ENCODE measurements around the gene SCN5A.

SCN5A gene

DNA sequence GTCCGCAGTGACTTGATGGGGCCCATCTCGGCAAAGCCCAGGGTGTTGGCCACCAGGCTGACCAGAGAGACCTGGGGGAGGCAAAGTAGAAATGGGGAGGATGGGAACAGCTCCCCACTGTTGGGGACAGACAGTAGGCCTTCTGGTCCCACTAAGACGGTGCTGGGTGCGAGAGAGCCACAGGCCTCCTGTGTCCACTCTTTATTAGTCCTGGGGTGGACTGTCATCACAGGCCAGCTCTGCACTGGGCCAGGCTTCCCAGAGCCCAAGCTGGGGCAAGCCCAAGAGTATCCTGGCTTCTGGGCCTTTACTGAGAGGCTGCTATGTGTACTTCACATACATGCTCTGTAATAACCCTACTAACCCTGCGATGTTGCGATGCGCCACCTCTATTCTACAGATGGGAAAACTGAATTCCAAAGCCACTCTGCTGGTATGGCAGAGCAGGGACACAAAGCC is 87.0 kb downstream of the SCN5A start:
- DNase-seq (ENCODE audit: low read depth, low spot score), result no peak

DNA sequence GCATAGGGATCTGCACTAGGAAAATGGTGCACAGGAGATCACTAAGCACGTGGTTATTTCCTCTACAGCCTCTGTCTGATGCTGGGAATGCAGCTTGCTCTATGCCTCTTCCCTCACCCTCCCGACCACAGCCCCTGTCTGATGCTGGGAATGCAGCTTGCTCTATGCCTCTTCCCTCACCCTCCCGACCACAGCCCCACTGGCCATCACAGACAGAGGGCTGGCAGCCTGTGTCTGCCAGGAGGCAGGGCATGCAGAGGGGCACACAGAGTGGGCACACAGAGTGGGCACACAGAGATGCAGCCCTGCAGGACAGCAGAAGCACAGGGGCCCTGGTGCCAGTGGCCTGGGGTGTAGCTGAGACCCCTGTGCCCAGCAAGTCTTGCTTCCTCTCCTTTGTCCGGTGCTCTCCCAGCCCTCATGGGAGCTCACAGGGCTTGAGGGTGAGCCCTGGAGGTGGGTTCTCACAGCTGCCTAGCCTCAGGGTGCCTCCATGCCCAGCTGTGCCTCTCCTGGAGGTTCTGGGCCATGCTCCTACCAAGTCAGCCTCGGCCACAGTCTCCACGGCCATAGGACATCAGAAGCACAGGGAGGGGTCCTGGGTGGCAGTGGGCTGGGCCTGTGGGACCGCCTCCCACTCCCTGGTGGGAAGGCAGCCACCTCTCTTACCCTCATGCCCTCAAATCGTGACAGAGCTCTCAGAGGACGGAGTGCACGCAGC is 87.6 kb downstream of the SCN5A start:
- DNase-seq (ENCODE audit: low read depth, low spot score), result no peak

DNA sequence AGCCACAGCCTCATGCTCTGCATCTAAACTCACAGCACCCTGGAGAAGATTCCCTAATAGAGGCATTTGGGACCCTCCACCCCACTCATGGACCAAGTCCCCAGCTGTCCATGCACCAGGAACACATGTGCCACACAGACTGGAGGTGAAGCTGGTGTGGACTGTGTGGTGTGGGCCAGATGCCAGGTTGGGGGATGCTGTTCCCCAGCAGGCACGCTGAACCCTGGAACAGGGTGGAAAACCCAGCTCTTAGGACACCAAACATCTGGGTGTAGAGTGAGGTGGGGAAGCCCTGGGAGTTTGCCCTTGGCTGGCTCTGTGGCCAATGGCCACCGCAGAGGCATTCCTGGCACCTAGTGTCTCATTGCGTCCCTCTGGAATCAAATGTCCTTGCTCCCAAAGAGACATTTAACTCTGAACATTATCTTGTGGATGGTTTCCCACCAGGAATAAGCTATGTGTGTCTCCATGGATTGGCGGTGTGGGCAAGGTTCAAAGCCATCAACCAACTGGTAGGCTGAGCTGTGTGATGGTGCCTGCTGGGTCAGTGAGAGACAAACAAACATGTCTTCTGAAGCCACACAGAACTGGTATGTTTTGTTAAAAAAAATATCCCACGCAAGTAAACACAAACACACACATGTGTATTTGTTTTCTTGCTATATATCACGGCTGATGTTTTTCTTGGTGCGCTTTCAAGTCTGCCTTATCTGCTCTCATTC is 88.3 kb downstream of the SCN5A start:
- no peak for DNase-seq (ENCODE audit: low read depth, low spot score)

DNA sequence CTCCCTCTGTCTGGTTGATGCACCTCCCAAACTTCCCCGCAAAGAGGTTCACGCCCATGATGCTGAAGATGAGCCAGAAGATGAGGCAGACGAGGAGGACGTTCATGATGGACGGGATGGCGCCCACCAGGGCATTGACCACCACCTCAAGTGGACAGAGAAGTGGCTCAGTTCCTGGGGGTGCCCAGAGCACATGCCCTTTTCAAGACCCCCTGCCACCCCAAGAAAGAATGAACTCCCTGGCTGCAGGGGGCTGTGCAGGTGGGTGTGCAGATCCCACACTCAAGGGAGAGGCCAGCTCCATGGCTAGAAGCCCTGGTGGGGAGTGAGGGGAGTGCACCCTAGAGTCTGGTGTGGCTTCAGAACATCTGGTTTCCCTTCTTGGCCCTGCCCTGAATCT is 89.2 kb downstream of the SCN5A start:
- DNase-seq (ENCODE audit: low read depth, low spot score), result no peak

DNA sequence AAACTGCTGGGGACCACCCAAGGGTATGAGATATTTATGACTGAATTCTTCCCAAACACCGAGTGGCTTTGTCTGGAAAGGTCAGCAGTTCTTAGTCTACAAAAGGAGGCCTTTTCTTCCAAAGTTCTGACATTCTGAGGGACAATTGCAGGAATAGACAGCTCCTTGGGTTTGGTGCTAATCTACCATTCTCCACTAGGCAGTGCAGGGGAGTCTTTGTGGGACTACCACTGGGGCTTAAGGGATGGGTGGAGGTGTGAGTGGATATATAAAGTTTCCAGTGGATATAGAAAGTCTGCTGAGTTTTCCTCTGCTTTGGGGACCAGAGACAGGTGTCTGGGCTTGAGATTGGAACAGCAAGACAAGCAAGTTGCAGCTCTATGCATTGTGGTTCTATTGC is 90.6 kb downstream of the SCN5A start:
- no peak for DNase-seq (ENCODE audit: low read depth, low spot score)

DNA sequence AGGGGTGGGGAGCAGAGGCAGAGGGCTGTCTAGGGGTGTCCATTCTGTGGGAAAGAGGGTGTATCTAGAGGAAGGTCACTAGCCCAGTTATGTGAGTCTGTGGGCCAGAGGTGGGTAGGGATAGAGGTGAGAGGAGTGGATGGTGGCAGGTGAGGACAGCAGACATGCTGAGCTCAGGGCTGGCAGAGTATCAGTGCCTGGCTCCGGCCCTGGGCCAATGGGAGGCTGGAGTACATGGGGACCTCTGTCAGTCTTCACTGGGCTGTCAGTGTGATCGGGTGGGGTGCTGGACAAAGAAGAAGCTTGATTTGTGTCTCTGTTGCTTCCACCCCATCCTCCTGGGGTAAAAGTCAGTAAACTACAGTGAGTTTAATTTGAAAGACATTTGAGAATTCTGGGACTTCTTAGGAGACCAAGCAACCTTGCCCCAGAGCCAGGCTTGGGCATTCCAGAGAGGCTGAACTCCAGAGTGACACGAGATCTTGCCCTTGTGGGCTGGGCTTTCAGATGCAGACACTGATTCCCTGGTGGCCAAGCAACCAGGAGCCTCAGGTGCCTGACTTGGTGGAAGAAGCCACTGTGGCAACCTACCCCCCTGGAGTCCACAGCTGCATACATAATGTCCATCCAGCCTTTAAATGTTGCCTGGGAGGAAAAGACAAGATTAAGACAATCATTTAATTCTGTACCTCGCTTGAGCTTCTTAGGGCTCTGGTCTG is 92.7 kb downstream of the SCN5A start:
- DNase-seq (ENCODE audit: low read depth, low spot score), result no peak

DNA sequence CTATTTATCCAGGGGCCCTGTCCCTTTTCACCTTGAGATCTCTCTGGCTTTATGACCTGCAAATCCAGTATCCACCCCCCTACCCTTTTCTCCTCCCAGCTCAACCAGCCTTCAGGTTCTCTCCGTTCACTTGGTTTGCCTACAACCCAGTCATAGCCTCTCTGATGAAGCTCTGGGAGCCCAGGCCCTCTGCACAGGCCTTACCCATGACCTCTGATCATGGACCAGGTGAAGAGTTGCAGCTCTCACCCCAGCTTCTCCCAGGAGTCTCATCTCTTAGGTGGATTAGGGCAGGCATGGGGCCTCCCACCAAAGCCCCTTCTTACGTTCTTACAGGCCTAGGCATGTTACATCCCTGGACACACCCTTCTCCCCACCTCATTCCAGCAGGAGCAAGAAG is 93.6 kb downstream of the SCN5A start:
- DNase-seq (ENCODE audit: low read depth, low spot score), result no peak

DNA sequence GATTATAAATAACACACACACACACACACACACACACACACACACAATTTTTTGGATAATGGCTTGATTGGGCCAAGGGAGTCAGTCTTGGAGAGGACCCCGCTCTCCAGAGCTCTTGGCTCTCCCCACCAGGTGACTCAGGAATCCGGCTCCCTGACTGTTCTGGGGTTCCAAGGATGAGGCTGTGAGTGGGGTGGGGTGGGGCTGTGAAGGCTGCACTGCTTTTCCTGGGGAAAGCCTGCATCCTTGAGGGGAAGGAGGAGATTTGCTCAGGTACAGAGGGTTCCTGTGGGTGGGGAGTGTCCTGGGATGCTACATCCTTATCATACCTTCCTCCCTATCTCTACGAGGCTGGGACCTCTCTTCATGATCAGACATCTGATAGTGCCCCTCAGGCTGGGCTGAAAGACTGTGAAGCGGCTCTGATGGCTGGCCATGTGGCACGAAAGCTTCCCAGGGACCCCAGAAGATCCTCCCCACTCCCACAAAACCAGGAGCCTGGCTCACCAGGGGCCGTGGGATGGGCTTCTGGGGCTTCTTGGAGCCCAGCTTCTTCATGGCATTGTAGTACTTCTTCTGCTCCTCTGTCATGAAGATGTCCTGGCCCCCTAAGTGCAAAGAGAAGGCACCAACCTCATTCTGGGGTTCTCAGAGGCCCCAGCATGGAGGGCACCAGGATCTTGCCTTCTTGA is 94.2 kb downstream of the SCN5A start:
- no peak for DNase-seq (ENCODE audit: low read depth, low spot score)

DNA sequence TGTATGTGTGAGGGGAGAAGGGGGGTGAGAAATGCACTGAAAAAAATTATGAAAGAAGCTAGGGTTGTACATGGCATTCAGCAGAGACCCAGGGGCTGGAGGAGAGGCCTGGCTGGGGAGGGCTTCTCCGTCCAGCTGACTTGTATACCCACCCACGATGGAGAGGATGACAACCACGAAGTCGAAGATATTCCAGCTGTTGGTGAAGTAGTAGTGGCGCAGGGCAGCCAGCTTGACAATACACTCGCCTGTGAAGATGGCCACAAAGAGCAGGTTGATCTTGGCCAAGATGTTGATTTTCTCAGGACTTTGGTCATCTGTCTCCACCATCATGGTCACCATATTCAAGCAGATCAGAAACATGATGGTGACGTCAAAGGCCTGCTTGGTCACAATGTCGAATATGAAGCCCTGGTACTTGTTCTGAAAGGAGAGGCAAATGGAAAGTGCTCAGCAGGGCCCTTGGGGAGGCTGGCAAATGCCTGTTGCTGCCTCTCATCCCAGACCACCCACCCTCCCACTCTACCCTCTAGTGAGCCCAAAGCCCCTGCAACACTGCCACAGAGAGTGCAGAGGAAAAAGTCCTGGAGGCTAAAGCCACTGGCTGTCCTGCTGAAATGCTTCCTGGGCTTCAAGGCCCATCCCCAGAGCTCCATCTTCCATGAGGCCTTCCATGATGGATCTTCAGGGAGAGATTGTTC is 95.2 kb downstream of the SCN5A start:
- no peak for DNase-seq (ENCODE audit: low read depth, low spot score)

DNA sequence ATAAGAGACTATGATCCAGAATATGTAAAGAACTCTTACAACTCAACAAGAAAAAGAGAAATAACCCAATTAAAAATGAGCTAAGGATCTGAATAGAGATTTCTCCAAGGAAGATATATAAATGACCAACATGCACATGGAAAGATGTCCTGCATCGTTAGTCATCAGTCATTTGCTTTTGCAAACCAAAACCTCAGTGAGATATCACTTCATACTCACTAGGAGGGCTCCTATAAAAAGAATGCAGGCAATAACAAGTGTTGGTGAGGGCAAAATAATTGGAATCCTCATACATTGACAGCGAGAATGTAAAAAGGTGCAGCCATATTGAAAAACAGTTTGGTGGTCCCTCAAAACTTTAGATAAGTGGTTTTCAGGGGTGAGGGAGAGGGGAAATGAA is 96.4 kb downstream of the SCN5A start:
- DNase-seq (ENCODE audit: low read depth, low spot score), result no peak

DNA sequence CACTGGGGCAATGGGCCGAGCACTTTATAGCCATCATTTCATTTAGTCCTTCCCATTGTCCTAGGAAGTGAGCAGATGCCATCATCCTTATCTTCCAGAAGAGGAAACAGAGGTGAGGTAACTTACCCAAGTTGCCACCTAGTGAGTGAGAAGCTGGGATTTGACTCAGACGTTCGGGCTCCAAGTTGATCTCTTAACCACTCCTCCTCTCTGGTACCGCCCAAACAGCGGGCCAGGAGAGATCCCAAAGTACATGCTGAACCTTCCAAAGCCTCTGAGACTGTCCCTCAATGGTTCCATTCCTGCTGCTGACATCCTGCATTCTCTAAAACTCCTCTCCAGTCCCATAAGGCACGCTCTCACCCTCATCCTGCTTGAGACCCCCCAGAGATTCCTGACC is 97.1 kb downstream of the SCN5A start:
- no peak for DNase-seq (ENCODE audit: low read depth, low spot score)

DNA sequence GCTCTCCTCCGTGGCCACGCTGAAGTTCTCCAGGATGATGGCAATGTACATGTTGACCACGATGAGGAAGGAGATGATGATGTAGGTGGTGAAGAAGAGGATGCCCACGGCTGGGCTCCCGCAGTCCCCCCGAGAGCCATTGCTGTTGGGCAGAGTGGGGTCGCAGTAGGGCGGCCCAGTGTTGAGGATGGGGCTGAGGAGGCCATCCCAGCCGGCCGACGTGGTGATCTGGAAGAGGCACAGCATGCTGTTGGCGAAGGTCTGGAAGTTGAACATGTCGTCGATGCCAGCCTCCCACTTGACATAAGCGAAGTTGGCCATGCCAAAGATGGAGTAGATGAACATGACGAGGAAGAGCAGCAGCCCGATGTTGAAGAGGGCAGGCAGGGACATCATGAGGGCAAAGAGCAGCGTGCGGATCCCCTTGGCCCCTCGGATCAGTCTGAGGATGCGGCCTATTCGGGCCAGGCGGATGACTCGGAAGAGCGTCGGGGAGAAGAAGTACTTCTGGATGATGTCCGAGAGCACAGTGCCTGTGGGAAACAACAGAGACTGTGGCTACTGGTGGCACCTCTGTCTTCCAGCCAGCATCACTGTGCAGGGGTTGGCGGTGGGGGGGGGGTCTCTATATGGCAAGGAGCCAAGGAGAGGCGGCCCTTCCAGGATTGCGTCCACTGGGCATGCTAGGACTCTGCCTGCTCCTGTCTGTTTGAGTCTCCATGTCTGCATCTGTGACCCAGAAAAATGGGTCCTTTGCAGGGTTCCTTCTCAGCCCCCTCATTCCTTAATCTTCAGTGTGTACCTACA is 98.3 kb downstream of the SCN5A start:
- DNase-seq (ENCODE audit: low read depth, low spot score), result no peak

DNA sequence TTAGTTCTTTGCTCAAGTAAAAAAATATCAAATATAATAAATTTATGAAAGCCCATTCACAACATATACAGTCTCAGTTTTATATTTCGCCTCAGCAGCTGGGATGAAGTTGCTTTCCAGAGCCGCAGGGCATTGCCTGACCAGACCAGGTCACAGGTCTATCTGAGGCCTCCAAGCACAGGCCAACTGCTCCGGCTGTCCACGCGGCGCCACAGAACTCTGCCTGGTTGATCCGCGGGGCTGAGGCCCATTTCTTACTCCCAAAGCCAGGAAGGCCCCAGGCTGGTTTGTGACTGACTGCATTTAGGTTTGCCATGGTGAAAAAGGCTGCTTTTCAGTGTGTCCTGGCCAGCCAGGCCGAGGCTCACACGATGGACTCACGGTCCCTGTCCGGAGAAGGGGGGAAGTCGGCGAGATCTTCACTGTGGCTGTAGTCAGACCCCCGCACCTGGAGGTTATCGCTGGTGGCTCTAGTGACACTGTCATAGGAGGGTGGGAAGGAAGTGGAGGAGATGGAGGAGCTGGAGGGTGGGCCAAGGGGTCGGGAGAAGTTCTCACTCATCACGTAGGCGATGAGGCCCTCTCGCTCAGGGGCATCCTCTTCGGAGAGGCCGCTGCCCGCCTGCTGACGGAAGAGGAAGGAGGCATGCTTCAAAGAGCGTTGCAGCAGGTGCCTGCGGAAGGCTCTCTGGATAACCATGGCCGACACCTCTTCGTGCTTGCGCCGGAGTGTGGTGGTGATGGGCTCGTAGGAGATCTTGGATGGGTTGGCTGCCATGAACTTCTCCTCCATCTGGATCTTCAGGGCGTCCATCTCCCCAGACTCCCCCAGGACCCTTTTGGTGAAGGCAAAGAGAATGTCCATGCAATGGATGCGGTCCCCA is 99.3 kb downstream of the SCN5A start:
- no peak for DNase-seq (ENCODE audit: low read depth, low spot score)

DNA sequence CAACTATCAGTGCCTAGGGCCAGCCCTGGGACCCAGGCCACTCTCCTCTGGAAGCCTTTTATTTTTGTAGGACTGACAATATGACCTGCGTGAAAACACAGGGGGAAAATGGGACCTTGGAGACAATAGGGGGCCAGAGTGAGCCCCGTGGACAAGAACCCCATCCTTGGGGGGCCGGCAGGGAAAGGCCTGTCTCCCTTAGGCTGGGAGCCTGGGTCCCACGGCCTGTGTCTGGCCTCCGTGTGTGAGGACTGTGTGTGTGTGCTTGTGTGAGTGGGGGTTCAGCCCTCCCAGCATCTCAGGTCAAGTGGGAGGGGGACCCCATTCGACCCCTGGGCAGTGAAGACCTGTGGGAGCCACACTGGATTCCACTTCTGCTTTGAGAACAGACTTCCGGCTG is 100.0 kb downstream of the SCN5A start:
- DNase-seq (ENCODE audit: low read depth, low spot score), result no peak

DNA sequence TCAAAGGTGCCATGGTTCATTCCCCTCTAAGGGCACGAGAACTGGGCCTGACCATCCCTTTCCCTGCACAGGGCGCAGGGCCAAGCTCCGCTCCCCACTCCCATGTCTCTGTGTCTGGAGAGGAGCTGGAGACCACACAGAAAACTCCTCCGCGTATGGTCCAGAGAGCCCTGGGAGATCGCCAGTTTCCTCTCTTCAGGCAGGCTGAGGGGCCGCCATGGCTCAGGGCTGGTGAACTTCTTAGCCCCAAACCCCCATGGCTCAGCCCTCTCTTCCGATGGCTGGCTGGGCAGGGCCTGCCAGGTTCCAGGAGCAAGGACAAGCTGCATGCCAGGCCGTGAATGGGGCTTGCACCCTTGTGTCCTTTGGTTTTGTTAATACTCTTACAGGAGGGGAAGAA is 100.4 kb downstream of the SCN5A start:
- no peak for DNase-seq (ENCODE audit: low read depth, low spot score)

DNA sequence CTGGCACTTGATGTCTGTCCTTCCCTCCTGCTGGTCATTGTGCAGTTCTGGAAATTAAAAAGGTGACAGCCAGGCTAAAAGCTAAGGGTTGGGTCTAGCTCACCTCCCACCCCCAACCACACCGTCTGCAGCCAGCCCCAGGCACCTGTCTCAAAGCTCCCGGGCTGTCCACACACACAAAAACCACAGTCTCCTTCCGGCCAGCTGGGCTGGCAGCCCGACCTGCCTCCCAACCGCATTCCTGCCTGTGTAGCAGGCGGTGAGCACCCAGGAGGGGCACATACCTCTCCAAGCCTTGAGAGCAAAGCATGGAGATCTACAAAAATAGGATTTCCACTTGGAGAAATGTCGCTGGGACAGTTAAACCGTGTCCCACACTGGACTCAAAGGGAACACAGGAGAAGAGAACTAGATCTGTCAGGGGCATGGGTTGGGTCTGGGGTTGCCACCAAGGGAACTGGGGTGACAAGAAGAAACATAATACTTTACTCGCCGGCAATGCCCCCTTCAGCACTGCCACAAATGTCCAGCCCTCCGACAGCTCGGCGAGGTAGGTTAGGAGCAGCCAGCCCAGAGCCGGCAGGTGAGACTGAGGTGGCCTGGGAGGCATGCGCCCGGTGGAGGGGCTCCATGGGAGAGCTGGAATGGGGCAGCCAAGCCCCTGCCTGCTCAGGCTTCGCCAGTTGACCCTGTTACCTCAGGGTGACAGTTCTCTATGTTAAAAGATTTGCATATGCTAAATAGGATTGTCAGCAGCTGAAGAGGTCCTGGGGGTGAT is 101.1 kb downstream of the SCN5A start:
- DNase-seq (ENCODE audit: low read depth, low spot score), result peak; percentile 84

DNA sequence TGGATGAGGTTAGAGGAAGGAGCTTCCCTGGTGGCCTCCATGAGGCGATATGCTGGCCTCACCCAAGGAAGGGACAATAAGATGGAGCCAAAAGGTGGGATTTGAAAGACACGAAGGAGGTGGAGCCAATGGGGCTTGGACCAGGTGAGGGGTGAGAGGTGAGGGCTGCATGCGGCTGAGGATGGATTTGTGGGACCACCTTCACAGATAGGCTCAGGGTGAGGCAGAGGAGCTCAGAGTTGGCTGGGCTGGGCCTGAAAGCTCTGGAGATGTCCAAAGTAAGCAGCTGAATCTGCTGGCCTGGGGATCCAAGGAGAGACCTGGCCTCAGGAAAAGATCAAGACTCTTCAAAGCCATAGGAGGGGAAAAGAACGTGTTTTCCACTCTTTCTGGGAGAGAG is 103.5 kb downstream of the SCN5A start:
- DNase-seq (ENCODE audit: low read depth, low spot score), result no peak

DNA sequence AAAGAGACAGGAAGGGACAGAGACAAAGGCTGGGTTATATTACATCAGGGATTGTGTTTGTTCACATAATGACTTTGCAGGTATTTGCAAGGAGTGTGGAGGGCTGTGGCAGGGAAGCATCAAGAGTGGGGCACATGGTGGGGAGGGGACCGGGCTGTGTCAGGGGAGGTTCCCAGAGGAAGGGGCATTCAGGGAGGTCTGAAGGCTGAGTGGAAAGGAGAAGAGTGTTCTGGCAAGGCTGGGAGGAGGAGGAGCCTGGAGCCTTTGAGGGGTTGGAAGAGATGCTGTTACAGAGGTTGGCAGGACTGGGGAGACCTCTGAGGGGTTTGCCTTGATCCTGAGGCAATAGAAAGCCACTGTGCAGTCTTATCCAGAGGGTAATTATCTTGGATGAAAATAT is 103.9 kb downstream of the SCN5A start:
- no peak for DNase-seq (ENCODE audit: low read depth, low spot score)

DNA sequence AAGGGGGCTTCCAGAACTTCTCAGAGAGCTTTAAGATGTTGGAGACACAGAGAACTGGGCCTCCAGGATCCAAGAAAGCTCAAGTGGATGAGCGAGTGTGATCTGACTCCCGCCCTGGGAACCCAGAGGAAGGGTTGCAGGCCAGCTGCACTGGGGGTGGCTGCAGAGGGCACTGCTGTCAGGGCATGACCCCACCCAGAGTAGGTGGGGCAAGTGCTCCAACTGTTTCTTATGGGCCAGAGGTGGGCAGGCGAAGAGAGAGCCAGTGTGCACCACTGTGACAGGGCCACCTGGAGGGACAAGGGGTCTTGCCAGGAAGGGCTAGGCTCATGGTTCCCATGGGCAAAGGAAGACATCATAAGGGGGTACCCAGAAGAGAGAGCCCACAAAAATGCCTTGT is 104.6 kb downstream of the SCN5A start:
- no peak for DNase-seq (ENCODE audit: low read depth, low spot score)

Data from ELF-1 (cell line).